Measurements from ENCODE around the gene ZDHHC7. TPM values are rescaled to one million over a fixed set of nuclear protein-coding genes. Genes with fewer than 3 reads are reported as not detected.

ZDHHC7 gene
- total RNA-seq, 2 experiments from 2014 or later: 39.8 to 44.6 TPM

- H3K36me3 Mint-ChIP-seq (ENCODE audit: low read depth): peaks cover 76% of the 10 kb centered on the region
- no peaks in the 10 kb centered on the region for H3K9me3 ChIP-seq (ENCODE audit: control insufficient read depth in 1 of 2, insufficient read depth in 1 of 2, low read length in 2 of 2)
- ChIA-PET POLR2A (no interaction called here), CTCF (no interaction called here)
- no peak overlapping the region for H3K4me3 Mint-ChIP-seq
- no peak overlapping the region for H3K27ac ChIP-seq (ENCODE audit: low read depth in 1 of 2, low read length in 2 of 2)
- no peak for ATAC-seq (ENCODE audit: poor library complexity)
- no peaks in the 10 kb centered on the region for H3K27me3 Mint-ChIP-seq
- H3K4me1 ChIP-seq (ENCODE audit: insufficient read depth, low read length): peaks cover 12% of the 10 kb centered on the region
- intact Hi-C loops (cut with DNase I, micrococcal nuclease): loop anchor here in 1 of 2 experiments (5.0 kb wide), 1 partner anchor 99 kb away; no protein-coding TSS in a partner anchor
- H3K4me3 ChIP-seq (ENCODE audit: low read length): no peak overlapping the region
- H3K27me3 ChIP-seq (ENCODE audit: control insufficient read depth in 1 of 2, insufficient read depth in 2 of 2, low read length in 2 of 2): no peaks in the 10 kb centered on the region
- TF ChIP-seq CTCF (IDR thresholded peaks at IDR 0.05): no peak
- H3K27ac Mint-ChIP-seq: no peak overlapping the region
- H3K36me3 ChIP-seq (ENCODE audit: insufficient read depth, low read length): peaks cover 68% of the 10 kb centered on the region
- DNase-seq: no peak
- H3K4me1 Mint-ChIP-seq (ENCODE audit: low read depth): peaks cover 17% of the 10 kb centered on the region
- H3K9me3 Mint-ChIP-seq: no peaks in the 10 kb centered on the region
These were observed 22.8 kb downstream of the ZDHHC7 start for GRCh38 chr16:84988328-84989080.

GRCh38 chr16:84986879-84987278, 24.5 kb downstream of the ZDHHC7 start:
- Mint-ChIP-seq H3K36me3 (ENCODE audit: low read depth) (peaks cover 84% of the 10 kb centered on the region), H3K27me3 (no peaks in the 10 kb centered on the region), H3K9me3 (no peaks in the 10 kb centered on the region), H3K4me3 (no peak overlapping the region), H3K4me1 (ENCODE audit: low read depth) (peaks cover 17% of the 10 kb centered on the region), H3K27ac (no peak overlapping the region)
- intact Hi-C loops (cut with DNase I, micrococcal nuclease): loop anchor here in 1 of 2 experiments (5.0 kb wide), 1 partner anchor 100 kb away; no protein-coding TSS in a partner anchor
- ChIA-PET POLR2A (no interaction called here), CTCF (no interaction called here)
- H3K4me3 ChIP-seq (ENCODE audit: low read length): no peak overlapping the region
- no peak overlapping the region for H3K27ac ChIP-seq (ENCODE audit: low read depth in 1 of 2, low read length in 2 of 2)
- no peaks in the 10 kb centered on the region for H3K9me3 ChIP-seq (ENCODE audit: control insufficient read depth in 1 of 2, insufficient read depth in 1 of 2, low read length in 2 of 2)
- no peak for TF ChIP-seq CTCF (IDR thresholded peaks at IDR 0.05)
- peaks cover 12% of the 10 kb centered on the region for H3K4me1 ChIP-seq (ENCODE audit: insufficient read depth, low read length)
- no peaks in the 10 kb centered on the region for H3K27me3 ChIP-seq (ENCODE audit: control insufficient read depth in 1 of 2, insufficient read depth in 2 of 2, low read length in 2 of 2)
- DNase-seq (no peak), ATAC-seq (ENCODE audit: poor library complexity) (no peak)
- peaks cover 70% of the 10 kb centered on the region for H3K36me3 ChIP-seq (ENCODE audit: insufficient read depth, low read length)

GRCh38 chr16:84986102-84986501, 25.2 kb downstream of the ZDHHC7 start:
- no peaks in the 10 kb centered on the region for H3K27me3 ChIP-seq (ENCODE audit: control insufficient read depth in 1 of 2, insufficient read depth in 2 of 2, low read length in 2 of 2)
- ChIA-PET POLR2A (no interaction called here), CTCF (interaction anchor here (0.7 kb wide), 1 partner anchor 321 kb away, joined by 3 read pairs; no protein-coding TSS in a partner anchor)
- no peak overlapping the region for H3K4me3 ChIP-seq (ENCODE audit: low read length)
- no peaks in the 10 kb centered on the region for H3K9me3 ChIP-seq (ENCODE audit: control insufficient read depth in 1 of 2, insufficient read depth in 1 of 2, low read length in 2 of 2)
- DNase-seq: peak in 1 of 14 experiments; percentile 28
- peaks cover 12% of the 10 kb centered on the region for H3K4me1 ChIP-seq (ENCODE audit: insufficient read depth, low read length)
- Mint-ChIP-seq H3K9me3 (no peaks in the 10 kb centered on the region), H3K36me3 (ENCODE audit: low read depth) (peaks cover 84% of the 10 kb centered on the region), H3K27ac (peak overlapping the region; percentile 28), H3K4me1 (ENCODE audit: low read depth) (peaks cover 17% of the 10 kb centered on the region), H3K4me3 (no peak overlapping the region), H3K27me3 (no peaks in the 10 kb centered on the region)
- intact Hi-C loops (cut with DNase I, micrococcal nuclease): loop anchor here in 1 of 2 experiments (5.0 kb wide), 1 partner anchor 101 kb away; no protein-coding TSS in a partner anchor
- H3K36me3 ChIP-seq (ENCODE audit: insufficient read depth, low read length): peaks cover 74% of the 10 kb centered on the region
- no peak overlapping the region for H3K27ac ChIP-seq (ENCODE audit: low read depth in 1 of 2, low read length in 2 of 2)
- peak; percentile 57 for ATAC-seq (ENCODE audit: poor library complexity)
- TF ChIP-seq CTCF (IDR thresholded peaks at IDR 0.05): no peak

All from CD4-positive, alpha-beta T cell (primary cell).